Prostate gland (tissue), 2 donors: ENCODE results near the gene CALB2. TPM values are rescaled to one million over a fixed set of nuclear protein-coding genes. Genes with fewer than 3 reads are reported as not detected.

Experiments
- DNase-seq: peaks from one replicate; pipeline ENCODE4 v3.0.0-alpha.2; 2019; ENCODE audit warnings: low spot score
- H3K27ac ChIP-seq, 2 donors: fragments of 200-600 bp; sonication (generic); 2 replicates each; pipeline ENCODE4 v1.5.1; 2017 to 2019
- H3K27me3 ChIP-seq: fragments of 200-600 bp; sonication (generic); replicated peaks from 2 replicates; pipeline ENCODE4 v1.5.1; 2019; ENCODE audit not compliant: insufficient read depth
- H3K36me3 ChIP-seq, 2 donors: fragments of 200-600 bp; sonication (generic); 1 replicate in 1 of 2; 2 replicates in 1 of 2; pipeline versions ENCODE4 v1.5.1 to v1.8.1; 2017 to 2019
- H3K4me1 ChIP-seq: fragments of 200-600 bp; sonication (generic); replicated peaks from 2 replicates; pipeline ENCODE4 v1.5.1; 2019
- H3K4me3 ChIP-seq, 2 donors: fragments of 200-600 bp; sonication (generic); 2 replicates each; pipeline ENCODE4 v1.5.1; 2017 to 2019
- H3K9me3 ChIP-seq: fragments of 200-600 bp; sonication (generic); 2 replicates; pipeline ENCODE4 v1.5.1; 2017
- CTCF ChIP-seq, 4 experiments: fragments of 200-600 bp in 2 of 4; fragments of 450-650 bp in 2 of 4; sonication (generic) in 2 of 4; IDR thresholded peaks; 1 replicate in 3 of 4; 2 replicates in 1 of 4; pipeline ENCODE4 v1.5.1; 2016 to 2019; ENCODE audit warnings: antibody characterized with exemption in 4 of 4, mild to moderate bottlenecking in 2 of 4, moderate library complexity in 2 of 4
- POLR2A ChIP-seq: fragments of 450-650 bp; IDR thresholded peaks from one replicate; pipeline ENCODE4 v1.6.1; 2016; ENCODE audit warnings: antibody characterized with exemption, mild to moderate bottlenecking
- POLR2AphosphoS5 ChIP-seq: sonication (generic); formaldehyde crosslinking; IDR thresholded peaks from one replicate; pipeline ENCODE4 v1.6.1; 2017; ENCODE audit warnings: antibody characterized with exemption
- WGBS: methylation state at CpG from one replicate; pipeline ENCODE4 v1.1.5; 2018; 5-methylcytosine and 5-hydroxymethylcytosine counted together
- intact Hi-C: fragments of 100-400 bp; cut with DNase I; formaldehyde crosslinking; loops from one replicate; pipeline ENCODE4 v1.14.2; 2022
- total RNA-seq, 2 donors: library from RNA; depleted of rRNA; stranded (reverse); fragments of >200 nt; gene quantifications; one replicate each; pipeline ENCODE4 v1.1.0, GENCODE V29; 2016

The CALB2 gene
- total RNA-seq, 2 donors from 2014 or later: 2.4 to 6.9 TPM

- intact Hi-C loops: no loop called here
- DNase-seq: no peak
- no peaks in the 10 kb centered on the region for H3K4me1 ChIP-seq
- peaks cover 2% of the 10 kb centered on the region for H3K27me3 ChIP-seq
- H3K9me3 ChIP-seq: no peaks in the 10 kb centered on the region
- no peak overlapping the region for H3K4me3 ChIP-seq
- no peak overlapping the region for H3K27ac ChIP-seq
- no peaks in the 10 kb centered on the region for H3K36me3 ChIP-seq
- TF ChIP-seq POLR2A (no peak), POLR2AphosphoS5 (no peak), CTCF (IDR thresholded peaks at IDR 0.05) (no peak)
- 91% methylated on average over 5 of the region's 5 CpGs for WGBS
Measured at GRCh38 chr16:71414038-71414437, 55.5 kb downstream of the CALB2 start.

GRCh38 chr16:71421911-71422310, 63.4 kb downstream of the CALB2 start:
- H3K4me3 ChIP-seq: no peak overlapping the region
- H3K36me3 ChIP-seq: no peaks in the 10 kb centered on the region
- intact Hi-C loops: no loop called here
- no peaks in the 10 kb centered on the region for H3K9me3 ChIP-seq
- TF ChIP-seq POLR2A (no peak), POLR2AphosphoS5 (no peak), CTCF (IDR thresholded peaks at IDR 0.05) (no peak)
- WGBS: 65% methylated on average over 4 of the region's 4 CpGs
- no peak overlapping the region for H3K27ac ChIP-seq
- no peak for DNase-seq
- no peaks in the 10 kb centered on the region for H3K4me1 ChIP-seq
- no peaks in the 10 kb centered on the region for H3K27me3 ChIP-seq

- Histone ChIP-seq H3K9me3 (no peaks in the 10 kb centered on the region), H3K27ac (no peak overlapping the region), H3K4me1 (no peaks in the 10 kb centered on the region), H3K27me3 (no peaks in the 10 kb centered on the region), H3K36me3 (no peaks in the 10 kb centered on the region), H3K4me3 (no peak overlapping the region)
- TF ChIP-seq POLR2A (no peak), CTCF (IDR thresholded peaks at IDR 0.05) (no peak), POLR2AphosphoS5 (no peak)
- DNase-seq: no peak
- WGBS: 82% methylated on average over 2 of the region's 2 CpGs
- intact Hi-C loops: no loop called here
Measured at GRCh38 chr16:71423016-71423415, 64.5 kb downstream of the CALB2 start.

GRCh38 chr16:71423865-71424264, 65.3 kb downstream of the CALB2 start:
- no peaks in the 10 kb centered on the region for H3K9me3 ChIP-seq
- H3K4me1 ChIP-seq: no peaks in the 10 kb centered on the region
- H3K36me3 ChIP-seq: no peaks in the 10 kb centered on the region
- DNase-seq: no peak
- H3K27ac ChIP-seq: no peak overlapping the region
- no peaks in the 10 kb centered on the region for H3K27me3 ChIP-seq
- TF ChIP-seq POLR2AphosphoS5: no peak
- TF ChIP-seq POLR2A: no peak
- intact Hi-C loops: no loop called here
- WGBS: 73% methylated on average over 7 of the region's 7 CpGs
- H3K4me3 ChIP-seq: no peak overlapping the region

GRCh38 chr16:71424626-71425025, 66.1 kb downstream of the CALB2 start:
- intact Hi-C loops: no loop called here
- H3K9me3 ChIP-seq: no peaks in the 10 kb centered on the region
- 63% methylated on average over 6 of the region's 6 CpGs for WGBS
- no peak overlapping the region for H3K27ac ChIP-seq
- H3K36me3 ChIP-seq: no peaks in the 10 kb centered on the region
- no peaks in the 10 kb centered on the region for H3K27me3 ChIP-seq
- DNase-seq: no peak
- no peaks in the 10 kb centered on the region for H3K4me1 ChIP-seq
- H3K4me3 ChIP-seq: no peak overlapping the region
- no peak for TF ChIP-seq CTCF (IDR thresholded peaks at IDR 0.05)
- no peak for TF ChIP-seq POLR2AphosphoS5
- no peak for TF ChIP-seq POLR2A
